ACC112 (cell line): ENCODE results near the gene CNTD1.

Experiments used
- H2AFZ ChIP-seq: fragments of 200-600 bp; sonication (generic); one replicate; pipeline ENCODE4 v1.6.0; 2017; ENCODE audit warnings: antibody characterized with exemption, low read length; ENCODE audit not compliant: unreplicated experiment
- H3K27ac ChIP-seq: fragments of 200-600 bp; sonication (generic); 2 replicates; pipeline ENCODE4 v1.5.1; 2014; ENCODE audit warnings: low read depth, mild to moderate bottlenecking, antibody characterized with exemption, low read length, moderate library complexity
- H3K27me3 ChIP-seq: fragments of 200-600 bp; sonication (generic); 2 replicates; pipeline ENCODE4 v1.6.1; 2014; ENCODE audit warnings: mild to moderate bottlenecking, antibody characterized with exemption, low read length, moderate library complexity, mixed read lengths; ENCODE audit not compliant: insufficient read depth
- H3K36me3 ChIP-seq: fragments of 200-600 bp; sonication (generic); 2 replicates; pipeline ENCODE4 v1.6.1; 2016; ENCODE audit warnings: mild to moderate bottlenecking, antibody characterized with exemption, low read length, moderate library complexity, mixed read lengths; ENCODE audit not compliant: insufficient read depth
- H3K4me1 ChIP-seq: fragments of 200-600 bp; sonication (generic); one replicate; pipeline ENCODE4 v1.6.1; 2016; ENCODE audit warnings: low read length, mixed read lengths; ENCODE audit not compliant: insufficient read depth, unreplicated experiment, control insufficient read depth
- H3K4me3 ChIP-seq: fragments of 200-600 bp; sonication (generic); 2 replicates; pipeline ENCODE4 v1.5.1; 2014; ENCODE audit warnings: mild to moderate bottlenecking, low read depth, low read length
- H3K79me2 ChIP-seq: fragments of 200-600 bp; sonication (generic); one replicate; pipeline ENCODE4 v1.6.0; 2016; ENCODE audit warnings: low read length; ENCODE audit not compliant: control insufficient read depth, unreplicated experiment, insufficient read depth

Gene CNTD1

DNA sequence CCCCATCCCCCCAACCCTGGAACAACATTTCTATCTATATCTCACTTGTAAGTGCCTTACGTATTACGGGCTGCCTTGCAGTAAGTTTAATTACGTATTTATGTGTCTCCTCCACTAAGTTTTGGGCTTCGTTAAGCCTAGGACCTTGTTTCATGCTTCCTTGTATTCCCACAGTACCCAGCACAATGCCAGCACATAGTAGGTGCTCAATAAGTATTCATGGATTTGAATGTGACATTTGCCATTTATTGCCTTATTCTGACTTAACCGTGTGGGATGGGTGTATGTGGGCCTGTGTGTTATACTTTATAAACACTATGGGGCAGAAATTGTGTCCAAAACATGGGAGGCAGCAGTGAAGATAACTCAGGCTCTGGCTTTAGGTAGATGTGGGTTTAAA lies 6.1 kb upstream of the CNTD1 start:
- H3K27ac ChIP-seq, result no peak overlapping the region
- peaks cover 4% of the 10 kb centered on the region; the same call in 1 of the 2 replicates for H3K36me3 ChIP-seq
- no peak overlapping the region for H3K4me3 ChIP-seq
- no peak overlapping the region for H2AFZ ChIP-seq
- peaks cover 8% of the 10 kb centered on the region for H3K79me2 ChIP-seq
- H3K27me3 ChIP-seq, result no peaks in the 10 kb centered on the region
- peaks cover 6% of the 10 kb centered on the region for H3K4me1 ChIP-seq

GRCh38 chr17:42795061-42795460 lies 3.6 kb upstream of the CNTD1 start:
- H3K4me1 ChIP-seq, result peaks cover 9% of the 10 kb centered on the region
- H3K27me3 ChIP-seq, result no peaks in the 10 kb centered on the region
- peaks cover 1% of the 10 kb centered on the region; the same call in 1 of the 2 replicates for H3K36me3 ChIP-seq
- H3K27ac ChIP-seq, result no peak overlapping the region
- H3K4me3 ChIP-seq, result no peak overlapping the region
- no peak overlapping the region for H2AFZ ChIP-seq
- H3K79me2 ChIP-seq, result peaks cover 14% of the 10 kb centered on the region

- H3K4me3 ChIP-seq, result no peak overlapping the region
- no peak overlapping the region for H3K27ac ChIP-seq
- H3K4me1 ChIP-seq, result peaks cover 9% of the 10 kb centered on the region
- H3K79me2 ChIP-seq, result peaks cover 14% of the 10 kb centered on the region
- no peaks in the 10 kb centered on the region for H3K36me3 ChIP-seq
- no peaks in the 10 kb centered on the region for H3K27me3 ChIP-seq
- no peak overlapping the region for H2AFZ ChIP-seq
Measured at GRCh38 chr17:42795465-42795864, 3.2 kb upstream of the CNTD1 start.

DNA sequence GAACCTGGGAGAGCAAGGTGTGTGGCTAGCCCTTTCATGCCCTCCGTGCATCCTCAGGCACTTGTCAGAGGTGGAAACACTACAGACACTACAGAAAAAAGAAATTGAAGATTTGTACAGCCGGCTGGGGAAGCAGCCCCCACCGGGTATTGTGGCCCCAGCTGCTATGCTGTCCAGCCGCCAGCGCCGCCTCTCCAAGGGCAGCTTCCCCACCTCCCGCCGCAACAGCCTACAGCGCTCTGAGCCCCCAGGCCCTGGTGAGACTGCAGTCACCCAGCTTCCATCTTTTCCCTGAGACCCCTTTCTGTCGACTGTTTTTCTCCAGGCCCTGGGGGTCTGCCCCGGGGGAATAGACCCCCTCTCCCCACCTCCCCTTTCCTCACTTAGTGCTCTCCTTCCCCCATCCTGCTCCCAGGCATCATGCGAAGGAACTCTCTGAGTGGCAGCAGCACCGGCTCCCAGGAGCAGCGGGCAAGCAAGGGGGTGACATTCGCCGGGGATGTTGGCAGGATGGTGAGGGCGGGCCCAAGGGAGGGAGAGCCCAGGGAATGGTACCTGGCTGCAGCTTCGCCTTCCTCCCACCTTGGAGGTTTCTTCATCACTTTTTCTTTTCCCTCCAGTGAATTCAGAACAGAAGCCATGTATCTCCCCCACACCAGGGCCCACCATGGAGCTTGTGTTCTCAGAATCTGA lies 2.4 kb upstream of the CNTD1 start:
- Histone ChIP-seq H2AFZ (no peak overlapping the region), H3K4me3 (no peak overlapping the region), H3K36me3 (no peaks in the 10 kb centered on the region), H3K27me3 (no peaks in the 10 kb centered on the region), H3K27ac (no peak overlapping the region), H3K4me1 (peaks cover 9% of the 10 kb centered on the region), H3K79me2 (peaks cover 14% of the 10 kb centered on the region)

- Histone ChIP-seq H3K27me3 (no peaks in the 10 kb centered on the region), H3K79me2 (peaks cover 14% of the 10 kb centered on the region), H3K4me1 (peaks cover 9% of the 10 kb centered on the region), H3K27ac (no peak overlapping the region), H2AFZ (no peak overlapping the region), H3K36me3 (no peaks in the 10 kb centered on the region), H3K4me3 (peak overlapping the region; percentile 93)
Measured at GRCh38 chr17:42797067-42798007, 1.3 kb upstream of the CNTD1 start.

- H3K4me3 ChIP-seq, result peak overlapping the region; percentile 93
- H3K27ac ChIP-seq, result no peak overlapping the region
- H3K36me3 ChIP-seq, result no peaks in the 10 kb centered on the region
- no peaks in the 10 kb centered on the region for H3K27me3 ChIP-seq
- H3K4me1 ChIP-seq, result peaks cover 9% of the 10 kb centered on the region
- H3K79me2 ChIP-seq, result peaks cover 14% of the 10 kb centered on the region
- peak overlapping the region; percentile 62 for H2AFZ ChIP-seq
Measured at GRCh38 chr17:42798011-42798382, 664 bp upstream of the CNTD1 start.

DNA sequence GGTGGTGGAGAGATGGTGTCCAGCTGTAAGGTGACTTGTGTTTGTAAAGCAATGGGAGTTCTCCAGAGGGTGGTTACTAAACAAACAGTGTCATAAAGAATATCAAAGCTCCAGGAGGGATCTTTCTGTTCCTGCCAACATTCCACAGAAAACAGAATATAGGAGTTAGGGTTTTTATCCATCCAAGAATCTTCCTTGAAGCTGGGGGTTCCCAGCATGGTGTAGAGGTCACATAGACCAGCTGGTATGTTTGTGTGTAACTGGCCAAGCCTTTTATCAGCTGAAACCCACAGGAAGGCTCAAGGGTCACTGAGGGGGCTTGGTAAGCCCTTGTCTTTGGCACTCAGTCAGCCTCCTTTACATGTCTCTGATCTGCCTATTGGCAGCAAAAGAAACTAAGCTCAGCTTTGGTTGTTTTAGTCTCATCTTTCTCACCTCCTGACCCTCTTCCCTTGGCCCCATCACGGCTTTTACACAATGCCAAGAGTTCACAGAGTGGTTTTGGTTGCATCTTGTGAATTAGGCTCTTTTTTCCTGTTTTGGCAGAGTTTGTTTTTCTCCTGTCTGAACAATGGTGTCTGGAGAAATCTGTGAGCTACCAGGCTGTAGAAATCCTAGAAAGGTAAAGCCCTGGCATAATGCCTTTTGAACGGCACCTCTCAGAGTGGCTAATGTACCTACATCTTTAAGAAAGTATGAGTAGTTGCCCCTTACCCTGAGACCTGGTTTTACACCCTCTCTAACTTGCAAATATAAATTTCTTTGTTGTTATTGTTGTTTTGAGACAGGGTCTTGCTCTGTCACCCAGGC lies 4.6 kb downstream of the CNTD1 start:
- Histone ChIP-seq H2AFZ (no peak overlapping the region), H3K4me3 (no peak overlapping the region), H3K79me2 (no peaks in the 10 kb centered on the region), H3K36me3 (no peaks in the 10 kb centered on the region), H3K27ac (no peak overlapping the region), H3K4me1 (no peaks in the 10 kb centered on the region), H3K27me3 (no peaks in the 10 kb centered on the region)

- Histone ChIP-seq H3K4me3 (no peak overlapping the region), H3K36me3 (no peaks in the 10 kb centered on the region), H2AFZ (no peak overlapping the region), H3K27ac (no peak overlapping the region), H3K4me1 (peaks cover 9% of the 10 kb centered on the region), H3K27me3 (no peaks in the 10 kb centered on the region), H3K79me2 (no peaks in the 10 kb centered on the region)
Measured at GRCh38 chr17:42804918-42805367, 6.3 kb downstream of the CNTD1 start.

DNA sequence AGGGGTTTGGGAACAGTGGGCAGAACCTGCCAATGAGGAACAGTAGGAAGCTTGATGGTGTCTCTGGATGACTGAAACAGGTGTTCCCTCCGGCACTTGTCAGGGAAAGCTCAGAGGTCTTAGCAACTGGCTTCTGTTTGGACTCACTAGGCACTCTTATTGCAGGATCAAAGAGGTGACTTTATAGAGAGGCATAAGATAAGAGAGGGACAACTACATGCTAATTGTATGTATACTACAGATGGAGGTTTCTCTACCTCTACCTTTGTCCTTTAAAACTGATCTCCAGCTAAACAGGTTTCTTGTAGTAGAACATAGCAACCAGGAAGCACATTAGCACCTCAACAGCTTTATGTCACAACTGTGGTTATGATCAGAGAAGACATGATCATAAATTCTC lies 7.6 kb downstream of the CNTD1 start:
- H2AFZ ChIP-seq, result no peak overlapping the region
- peaks cover 9% of the 10 kb centered on the region for H3K4me1 ChIP-seq
- H3K79me2 ChIP-seq, result no peaks in the 10 kb centered on the region
- H3K27me3 ChIP-seq, result no peaks in the 10 kb centered on the region
- H3K27ac ChIP-seq, result no peak overlapping the region
- no peak overlapping the region for H3K4me3 ChIP-seq
- H3K36me3 ChIP-seq, result peaks cover 5% of the 10 kb centered on the region; the same call in 1 of the 2 replicates

DNA sequence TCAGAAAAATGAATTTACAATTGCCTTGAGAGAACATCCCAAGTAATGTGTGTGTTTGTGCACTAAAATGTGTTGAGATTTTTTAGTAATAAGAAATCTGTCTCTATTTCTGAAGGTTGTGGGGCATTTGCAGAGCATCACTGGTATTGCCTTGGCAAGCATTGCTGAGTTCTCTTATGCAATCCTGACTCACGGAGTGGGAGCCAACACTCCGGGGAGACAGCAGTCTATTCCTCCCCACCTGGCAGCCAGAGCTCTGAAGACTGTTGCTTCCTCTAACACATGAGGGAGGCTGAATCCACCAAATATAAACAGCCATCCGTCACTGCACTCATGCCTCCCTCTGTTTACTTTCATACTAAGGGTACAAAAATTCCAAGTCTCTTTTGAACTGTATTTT lies 10.6 kb downstream of the CNTD1 start:
- Histone ChIP-seq H3K4me1 (peaks cover 12% of the 10 kb centered on the region), H3K4me3 (no peak overlapping the region), H2AFZ (no peak overlapping the region), H3K27me3 (no peaks in the 10 kb centered on the region), H3K36me3 (peaks cover 19% of the 10 kb centered on the region), H3K27ac (0 out of 2 replicates have a peak overlapping the region, but pooled peaks have one; percentile 19), H3K79me2 (no peaks in the 10 kb centered on the region)
